ENCODE results near the gene RTL10.

Gene RTL10

DNA sequence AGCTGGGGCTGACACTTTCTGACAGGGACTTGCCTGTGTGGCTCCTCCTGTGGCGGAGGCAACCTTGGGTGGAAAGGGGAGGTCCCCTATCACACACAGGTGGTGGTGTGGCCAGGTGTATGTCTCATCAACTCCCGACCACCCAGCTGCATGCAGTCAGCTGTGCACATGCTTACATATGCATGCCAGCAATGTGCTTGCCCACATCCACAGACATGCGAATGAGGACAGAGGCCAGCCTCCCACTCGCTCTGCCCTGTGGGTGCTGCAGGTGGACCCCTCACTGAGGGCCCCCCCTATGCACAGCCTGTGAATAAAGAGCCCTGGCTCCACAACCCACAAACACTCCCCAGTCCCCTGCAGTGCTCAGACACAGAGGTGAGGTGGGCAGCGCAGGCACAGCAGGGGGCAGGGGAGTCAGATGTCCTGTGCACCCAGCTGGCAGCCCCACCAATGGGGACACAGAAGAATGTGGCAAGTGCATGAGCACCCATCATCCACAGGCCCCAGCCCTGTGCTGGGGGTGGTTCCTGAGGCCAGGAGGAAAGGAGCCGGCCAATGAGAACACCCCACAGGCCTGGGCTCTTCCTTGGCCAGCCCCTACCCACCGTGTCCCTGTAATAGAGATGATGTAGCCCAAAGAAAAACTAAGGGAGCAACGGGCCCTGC is 9.5 kb downstream of the RTL10 start:
- Histone ChIP-seq H3K27me3 (no peaks in the 10 kb centered on the region), H4K20me1 (peaks cover 0 to 99% (median 48%) of the 10 kb centered on the region in 11 experiments; a peak in 18 of 22 replicates), H3K27ac (peak overlapping the region; percentile 48 to 77 (median 67); a peak in 21 of 22 replicates), H3K4me3 (peak overlapping the region in 8 of 10 experiments; percentile 17 to 54 (median 24); a peak in 13 of 20 replicates), H3K4me2 (peak overlapping the region; percentile 77 to 96 (median 87)), H3K4me1 (peaks cover 53 to 81% (median 70%) of the 10 kb centered on the region in 10 experiments), H3K9ac (peak overlapping the region; percentile 54 to 73 (median 65); a peak in 21 of 22 replicates), H3K9me3 (replicated peaks in 1 of 11) (no peaks in the 10 kb centered on the region), H3K36me3 (peaks cover 18 to 37% (median 30%) of the 10 kb centered on the region in 11 experiments; a peak in 20 of 22 replicates)
- TF ChIP-seq Cebpa-rat (IDR thresholded peaks at IDR 0.05) = no peak

DNA sequence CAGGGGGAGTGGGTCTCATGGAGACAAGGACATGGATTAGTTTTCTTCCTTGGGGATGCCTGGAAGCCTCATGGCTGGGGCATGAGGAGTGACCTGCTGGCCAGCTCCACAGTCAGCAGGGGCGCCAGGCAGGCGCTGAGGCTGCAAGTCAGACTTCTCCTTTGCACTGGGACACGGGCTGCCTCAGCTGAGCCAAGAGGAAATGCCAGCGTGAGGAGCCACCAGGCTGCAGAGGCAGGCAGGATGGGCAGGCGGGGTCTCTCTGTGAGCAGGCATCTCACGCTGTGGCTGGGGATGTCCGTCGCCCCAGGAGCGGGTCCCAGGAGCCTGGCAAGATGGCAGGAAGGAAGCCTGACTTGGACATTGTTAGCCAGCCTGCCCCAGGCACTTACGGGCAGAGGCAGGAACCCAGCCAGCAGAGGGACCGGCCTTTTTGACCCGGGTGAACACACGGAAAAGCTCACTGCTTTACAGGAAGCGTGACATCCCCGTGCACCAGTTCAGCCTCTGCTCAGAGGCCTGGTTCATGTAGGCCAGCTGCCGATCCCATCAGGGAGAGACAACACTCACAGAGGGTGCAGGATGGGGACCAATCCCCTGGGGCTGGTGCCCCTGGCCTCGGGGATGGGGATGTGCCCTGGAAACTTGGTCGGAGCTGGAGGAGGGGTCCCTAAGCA is 10.2 kb downstream of the RTL10 start:
- no peaks in the 10 kb centered on the region for H3K9me3 ChIP-seq (replicated peaks in 1 of 11)

DNA sequence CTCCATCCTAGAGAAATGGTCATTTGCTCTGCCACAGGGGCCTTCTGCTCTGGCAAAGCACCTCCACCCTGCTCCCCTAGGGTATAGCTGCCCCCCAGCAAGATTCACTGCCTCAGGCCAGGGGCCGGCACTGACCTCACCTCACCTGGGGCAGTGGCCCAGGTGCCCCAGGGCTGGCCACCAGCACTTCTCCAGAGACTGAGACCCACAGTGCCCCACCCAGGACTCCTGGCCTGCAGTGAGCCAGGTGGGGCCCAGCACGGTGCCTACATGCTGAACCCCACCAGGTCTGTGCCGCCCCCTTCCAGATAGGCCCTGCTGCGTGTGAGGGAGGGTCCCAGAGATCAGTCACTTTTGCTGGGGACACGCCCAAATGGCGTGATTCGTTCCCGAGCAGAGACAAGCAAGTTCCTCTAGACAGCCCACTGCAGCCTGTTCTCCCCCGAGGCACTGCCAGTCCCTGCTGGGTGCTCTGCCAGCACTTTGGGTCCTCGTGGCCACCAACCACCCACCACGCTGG is 10.8 kb downstream of the RTL10 start:
- Histone ChIP-seq H4K20me1 (peaks cover 0 to 99% (median 42%) of the 10 kb centered on the region in 11 experiments; a peak in 17 of 22 replicates), H3K4me1 (peaks cover 53 to 71% (median 68%) of the 10 kb centered on the region in 10 experiments), H3K27ac (peak overlapping the region; percentile 55 to 77 (median 69)), H3K36me3 (peaks cover 10 to 25% (median 20%) of the 10 kb centered on the region in 11 experiments; a peak in 19 of 22 replicates), H3K9ac (peak overlapping the region; percentile 54 to 73 (median 65); a peak in 21 of 22 replicates), H3K9me3 (replicated peaks in 1 of 11) (no peaks in the 10 kb centered on the region), H3K4me2 (peak overlapping the region; percentile 77 to 96 (median 87)), H3K4me3 (peak overlapping the region in 9 of 10 experiments; percentile 10 to 33 (median 23); a peak in 11 of 20 replicates), H3K27me3 (no peaks in the 10 kb centered on the region)
- TF ChIP-seq Cebpa-rat (IDR thresholded peaks at IDR 0.05) = no peak

More for the DNA sequence above, 10.2 kb downstream of the RTL10 start:
- Histone ChIP-seq H3K4me1 (peaks cover 53 to 77% (median 70%) of the 10 kb centered on the region in 10 experiments), H3K4me2 (peak overlapping the region; percentile 77 to 96 (median 87)), H3K27ac (peak overlapping the region; percentile 55 to 77 (median 69)), H3K9ac (peak overlapping the region; percentile 54 to 73 (median 65)), H3K4me3 (peak overlapping the region; percentile 7 to 54 (median 24); a peak in 15 of 20 replicates), H3K27me3 (no peaks in the 10 kb centered on the region), H3K36me3 (peaks cover 11 to 31% (median 24%) of the 10 kb centered on the region in 11 experiments; a peak in 20 of 22 replicates), H4K20me1 (peaks cover 0 to 99% (median 45%) of the 10 kb centered on the region in 11 experiments; a peak in 17 of 22 replicates)
- no peak for TF ChIP-seq Cebpa-rat (IDR thresholded peaks at IDR 0.05)

DNA sequence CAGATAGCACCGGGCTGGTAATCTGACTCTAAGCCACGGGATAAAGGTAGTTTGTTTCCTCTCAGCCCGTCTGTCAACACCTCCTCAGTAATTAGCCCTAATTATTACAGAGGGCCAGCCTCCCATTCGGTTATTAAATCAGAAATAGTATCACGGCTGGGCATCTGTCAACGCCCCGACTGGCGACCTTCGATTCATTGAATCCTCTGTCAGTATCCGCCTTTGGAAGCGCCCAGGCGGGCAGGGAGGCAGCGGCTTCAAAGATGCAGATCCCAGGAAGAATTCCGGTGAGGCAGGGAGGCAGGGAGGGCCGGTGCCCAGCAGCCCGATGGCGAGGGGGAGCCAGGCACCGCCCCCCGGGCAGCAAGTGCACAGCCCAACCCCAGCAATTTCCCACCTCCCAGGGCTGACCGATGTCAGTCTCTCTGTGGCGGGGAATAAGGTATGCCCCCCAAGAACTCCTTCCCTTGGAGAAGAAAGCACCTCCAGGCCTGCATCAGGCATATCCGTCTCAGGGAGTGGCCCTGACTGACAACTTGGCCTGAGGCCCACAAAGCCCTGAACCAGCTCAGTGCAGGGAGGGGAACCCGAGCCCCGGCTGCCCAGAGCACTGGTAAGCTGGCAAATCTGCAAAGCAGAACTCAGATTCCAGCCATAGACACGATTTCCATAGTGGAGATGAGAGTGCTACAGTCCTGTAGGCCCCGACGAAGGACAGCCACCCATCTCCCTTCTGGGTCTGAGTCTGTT is 11.4 kb downstream of the RTL10 start:
- Histone ChIP-seq H3K4me3 (peak overlapping the region in 1 of 10 experiments; percentile 21; a peak in 1 of 20 replicates), H3K36me3 (peaks cover 4 to 19% (median 14%) of the 10 kb centered on the region in 11 experiments; a peak in 17 of 22 replicates), H3K9me3 (replicated peaks in 1 of 11) (no peaks in the 10 kb centered on the region), H3K4me1 (peaks cover 50 to 65% (median 61%) of the 10 kb centered on the region in 10 experiments), H3K27me3 (no peaks in the 10 kb centered on the region), H3K27ac (peak overlapping the region; percentile 55 to 77 (median 69); a peak in 21 of 22 replicates), H4K20me1 (peaks cover 0 to 94% (median 36%) of the 10 kb centered on the region in 11 experiments; a peak in 16 of 22 replicates), H3K4me2 (peak overlapping the region; percentile 77 to 96 (median 87)), H3K9ac (peak overlapping the region; percentile 54 to 73 (median 65); a peak in 21 of 22 replicates)
- no peak for TF ChIP-seq Cebpa-rat (IDR thresholded peaks at IDR 0.05)

DNA sequence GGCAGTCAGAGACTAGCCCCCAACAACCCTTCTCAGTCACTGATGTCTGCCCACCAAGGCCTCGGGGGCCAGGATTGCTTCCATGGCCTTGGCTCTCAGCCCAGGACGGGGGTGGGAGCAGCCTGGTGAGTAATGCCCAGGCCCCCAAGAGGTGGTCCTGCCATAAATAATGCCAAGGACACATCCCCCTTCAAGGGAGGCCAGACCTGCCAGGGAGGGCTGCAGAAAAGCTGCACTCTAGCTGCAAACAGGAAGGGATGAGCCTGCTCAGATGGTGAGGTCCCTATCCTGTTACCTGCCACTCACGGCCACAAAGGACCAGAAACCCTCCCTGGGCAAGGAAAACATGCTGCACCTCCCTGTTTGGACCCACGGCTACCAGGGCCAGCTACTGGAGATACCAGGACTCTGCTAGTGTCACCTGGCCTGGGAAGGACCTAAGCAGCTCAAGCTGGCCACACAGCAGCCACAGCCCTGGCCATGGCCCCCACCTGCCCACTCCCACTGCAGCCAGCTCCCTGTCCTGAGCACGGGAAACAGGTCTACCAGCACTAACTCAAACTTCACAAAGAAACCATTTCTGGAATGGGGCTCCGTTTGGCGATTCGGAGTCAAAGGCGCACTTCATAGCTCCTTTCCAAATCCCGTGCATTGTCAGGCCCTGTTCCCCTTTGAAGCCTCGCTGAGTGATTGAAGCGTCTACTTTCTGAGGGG is 12.1 kb downstream of the RTL10 start:
- Histone ChIP-seq H3K9me3 (replicated peaks in 1 of 11) (no peaks in the 10 kb centered on the region), H3K4me2 (peak overlapping the region; percentile 24 to 93 (median 54); a peak in 21 of 22 replicates), H3K4me3 (no peak overlapping the region), H3K36me3 (peaks cover 0 to 15% (median 10%) of the 10 kb centered on the region in 11 experiments; a peak in 14 of 22 replicates), H3K4me1 (peaks cover 48 to 62% (median 57%) of the 10 kb centered on the region in 10 experiments), H3K9ac (peak overlapping the region in 7 of 11 experiments; percentile 15 to 62 (median 21); a peak in 7 of 22 replicates), H3K27me3 (no peaks in the 10 kb centered on the region), H4K20me1 (peaks cover 0 to 94% (median 31%) of the 10 kb centered on the region in 11 experiments; a peak in 14 of 22 replicates), H3K27ac (peak overlapping the region in 2 of 11 experiments; percentile 2 to 25; a peak in 2 of 22 replicates)
- TF ChIP-seq Cebpa-rat (IDR thresholded peaks at IDR 0.05) = no peak

DNA sequence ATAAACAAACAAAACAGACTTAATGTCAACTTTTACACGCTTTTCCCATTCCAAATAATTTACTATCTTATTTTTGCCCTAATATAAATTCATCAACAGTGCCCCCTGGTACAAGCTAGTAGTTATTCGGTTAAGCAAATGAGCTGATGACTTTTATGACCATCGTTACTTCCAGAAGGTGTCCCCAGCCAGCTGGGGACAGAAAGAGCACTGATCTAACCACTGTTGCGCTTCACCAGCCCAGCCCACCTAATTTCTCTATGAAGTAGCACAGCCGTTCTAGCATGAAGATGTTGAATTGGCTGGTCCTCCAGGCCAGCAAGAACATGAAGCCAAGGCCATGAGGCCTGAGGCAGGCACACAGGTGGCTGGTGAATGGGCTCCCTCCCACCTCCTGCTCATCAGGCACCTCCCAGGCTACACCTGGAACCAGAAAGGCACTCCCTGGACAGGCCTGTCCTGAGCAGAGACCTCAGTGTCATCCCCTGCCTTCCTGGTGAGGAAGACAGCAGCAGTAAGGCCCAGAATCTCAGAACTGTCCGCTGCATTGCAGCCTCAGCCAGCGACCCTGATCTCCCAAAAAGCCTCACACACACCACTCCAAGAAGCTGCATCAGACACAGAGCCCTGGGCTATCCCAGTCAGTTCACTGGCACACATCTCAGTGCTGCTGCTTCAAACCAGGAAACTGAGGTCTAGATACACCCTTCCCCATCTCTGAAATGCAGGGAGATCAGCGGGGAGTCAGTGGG is 12.9 kb downstream of the RTL10 start:
- peak overlapping the region in 10 of 11 experiments; percentile 24 to 93 (median 52); a peak in 18 of 22 replicates for H3K4me2 ChIP-seq

More for the DNA sequence above, 12.9 kb downstream of the RTL10 start:
- H4K20me1 ChIP-seq = peaks cover 0 to 91% (median 24%) of the 10 kb centered on the region in 11 experiments; a peak in 14 of 22 replicates
- TF ChIP-seq Cebpa-rat (IDR thresholded peaks at IDR 0.05) = no peak
- H3K4me3 ChIP-seq = no peak overlapping the region
- H3K9me3 ChIP-seq (replicated peaks in 1 of 11) = no peaks in the 10 kb centered on the region
- peak overlapping the region in 2 of 11 experiments; percentile 2 to 25; a peak in 2 of 22 replicates for H3K27ac ChIP-seq
- H3K27me3 ChIP-seq = no peaks in the 10 kb centered on the region
- peak overlapping the region in 6 of 11 experiments; percentile 15 to 47 (median 22); a peak in 5 of 22 replicates for H3K9ac ChIP-seq
- H3K4me1 ChIP-seq = peaks cover 48 to 56% (median 54%) of the 10 kb centered on the region in 10 experiments
- peaks cover 0 to 8% (median 3%) of the 10 kb centered on the region in 11 experiments; a peak in 9 of 22 replicates for H3K36me3 ChIP-seq

Measured in BLaER1 treated with 17β-estradiol and CSF1 and Interleukin-3, amounts not matched to agents 10 nM and 100 nM (cell line).